Small intestine (tissue), 7 donors: Measurements from ENCODE around the gene IBSP. TPM values are rescaled to one million over a fixed set of nuclear protein-coding genes. Genes with fewer than 3 reads are reported as not detected.

Source experiments
- DNase-seq, 2 donors: peaks; one replicate each; pipeline versions ENCODE4 v3.0.0 to v3.0.0-alpha.2; 2013
- FAIRE-seq: peaks from 2 replicates; lab custom pipeline; 2012; peaks lifted over from hg19 to GRCh38; lab: Jason Lieb, UNC
- H3K27ac ChIP-seq, 3 donors: one replicate each; pipeline ENCODE4 v1.5.1; 2013; ENCODE audit warnings: low read length in 2 of 3, mild to moderate bottlenecking in 2 of 3, control low read depth in 1 of 3, inconsistent platforms in 1 of 3, low read depth in 1 of 3, moderate library complexity in 1 of 3
- H3K27me3 ChIP-seq, 3 donors: one replicate each; pipeline ENCODE4 v1.6.1; 2013; ENCODE audit warnings: low read length in 3 of 3, inconsistent platforms in 1 of 3; ENCODE audit not compliant: control insufficient read depth in 3 of 3, insufficient read depth in 3 of 3
- H3K36me3 ChIP-seq, 3 donors: one replicate each; pipeline ENCODE4 v1.6.1; 2013; ENCODE audit warnings: low read length in 3 of 3, inconsistent platforms in 1 of 3, low read depth in 1 of 3, mild to moderate bottlenecking in 1 of 3, moderate library complexity in 1 of 3; ENCODE audit not compliant: control insufficient read depth in 3 of 3, insufficient read depth in 2 of 3
- H3K4me1 ChIP-seq, 3 donors: one replicate each; pipeline ENCODE4 v1.6.1; 2013; ENCODE audit warnings: low read length in 2 of 3, inconsistent platforms in 1 of 3, low read depth in 1 of 3, mild to moderate bottlenecking in 1 of 3, moderate library complexity in 1 of 3; ENCODE audit not compliant: control insufficient read depth in 3 of 3, insufficient read depth in 2 of 3
- H3K4me3 ChIP-seq, 3 donors: one replicate each; pipeline ENCODE4 v1.5.1; 2013; ENCODE audit warnings: low read length in 3 of 3, control low read depth in 1 of 3, inconsistent platforms in 1 of 3, low read depth in 1 of 3, mild to moderate bottlenecking in 1 of 3, moderate library complexity in 1 of 3
- H3K9me3 ChIP-seq, 2 donors: one replicate each; pipeline ENCODE4 v1.6.1; 2013; ENCODE audit warnings: low read depth in 1 of 2, low read length in 1 of 2; ENCODE audit not compliant: control insufficient read depth in 2 of 2, insufficient read depth in 1 of 2
- WGBS, 3 donors: extraction: QIAGEN DNeasy Blood & Tissue Kit; methylation state at CpG; one replicate each; pipeline ENCODE4 v1.1.7; 2013; 5-methylcytosine and 5-hydroxymethylcytosine counted together
- polyA plus RNA-seq, 4 donors: library from polyadenylated mRNA; stranded (reverse) in 3 of 4; unstranded in 1 of 4; fragments of 200-250 nt in 3 of 4; fragments of 120-200 nt in 1 of 4; gene quantifications; one replicate each; pipeline versions ENCODE4 v1.2.1 to v1.2.3, GENCODE V29; 2013
- donor health status: healthy with polysubstance abuse.
- donor health status: control.
- donor health status: control.
- donor health status: Bipolar disorder and iron deficiency.
- donor health status: healthy.

IBSP gene
- polyA plus RNA-seq, 4 donors, result 0.04 TPM; not detected in 3

DNA sequence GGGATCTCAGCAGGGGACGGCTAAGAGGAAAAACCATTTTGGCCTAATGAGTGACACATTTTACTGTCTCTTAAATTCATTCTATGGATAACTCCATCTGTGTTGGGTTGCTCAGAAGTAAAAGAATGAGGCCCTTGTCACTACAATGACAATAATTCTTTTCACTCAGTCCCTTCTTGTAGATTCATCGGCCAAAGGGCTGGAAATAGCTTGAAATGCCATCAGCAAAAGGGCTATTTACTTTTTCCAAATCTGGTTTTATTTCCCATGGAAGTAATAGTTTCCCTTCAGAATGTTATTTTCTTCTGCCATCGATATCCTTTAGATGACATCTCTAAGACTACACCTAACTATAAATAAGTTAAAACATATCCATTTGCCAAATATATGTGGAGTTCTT, 40.8 kb downstream of the IBSP start:
- no peak for DNase-seq
- no peak overlapping the region for H3K4me3 ChIP-seq
- no peaks in the 10 kb centered on the region for H3K4me1 ChIP-seq
- 85 to 93% (median 92%) methylated on average over 3 of the region's 3 CpGs for WGBS, 3 donors
- H3K36me3 ChIP-seq, result no peaks in the 10 kb centered on the region
- no peak for FAIRE-seq
- peaks cover 0 to 3% (median 0%) of the 10 kb centered on the region in 3 donors for H3K27me3 ChIP-seq
- no peak overlapping the region for H3K27ac ChIP-seq
- no peaks in the 10 kb centered on the region for H3K9me3 ChIP-seq

DNA sequence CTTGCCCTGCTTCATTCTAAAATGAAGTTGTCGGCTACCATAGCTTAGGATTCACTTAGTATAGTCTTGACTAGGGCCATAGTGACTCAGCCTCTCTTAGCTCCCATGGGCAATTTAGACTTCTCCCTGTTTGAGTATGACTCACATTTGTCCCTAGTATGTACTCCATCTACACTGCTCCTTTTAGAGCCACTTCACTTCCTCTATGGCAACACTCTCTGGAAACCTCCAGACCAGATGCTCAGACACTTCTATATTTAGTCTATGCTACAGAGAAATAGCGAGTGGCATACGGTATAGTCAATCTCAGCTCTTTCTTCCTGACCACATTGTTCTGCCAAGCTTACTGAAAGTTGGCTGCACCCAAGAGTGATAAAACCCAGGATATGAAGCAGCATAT, 44.6 kb downstream of the IBSP start:
- Histone ChIP-seq H3K4me3 (no peak overlapping the region), H3K4me1 (no peaks in the 10 kb centered on the region), H3K27me3 (peaks cover 0 to 3% (median 0%) of the 10 kb centered on the region in 3 donors), H3K9me3 (no peaks in the 10 kb centered on the region), H3K27ac (no peak overlapping the region), H3K36me3 (no peaks in the 10 kb centered on the region)
- no peak for DNase-seq
- WGBS, 3 donors, result 66 to 79% (median 78%) methylated on average over 3 of the region's 3 CpGs
- FAIRE-seq, result no peak

DNA sequence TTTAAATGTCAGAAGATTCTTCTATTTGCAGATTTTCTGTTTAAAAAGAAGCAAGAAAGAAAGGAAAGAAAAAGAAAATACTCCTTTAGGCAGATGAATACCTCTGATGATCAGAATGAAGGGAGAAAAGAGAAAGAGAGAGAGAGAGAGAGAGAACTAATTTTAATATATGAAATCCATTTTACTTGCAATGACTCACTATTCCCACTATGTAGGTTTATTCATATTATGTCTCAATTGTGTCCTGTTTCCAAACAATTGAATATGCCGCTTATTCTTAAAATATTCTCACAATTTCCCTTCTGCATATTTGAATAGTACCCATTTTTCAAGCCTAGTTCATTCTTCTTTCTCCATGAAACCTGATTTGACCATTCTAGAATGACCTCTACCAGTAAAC, 45.1 kb downstream of the IBSP start:
- H3K9me3 ChIP-seq, result no peaks in the 10 kb centered on the region
- no peak for DNase-seq
- H3K4me1 ChIP-seq, result no peaks in the 10 kb centered on the region
- peaks cover 0 to 3% (median 0%) of the 10 kb centered on the region in 3 donors for H3K27me3 ChIP-seq
- H3K27ac ChIP-seq, result no peak overlapping the region
- H3K36me3 ChIP-seq, result no peaks in the 10 kb centered on the region
- 80 to 87% (median 82%) methylated on average over 1 of the region's 1 CpG for WGBS, 3 donors
- FAIRE-seq, result no peak
- no peak overlapping the region for H3K4me3 ChIP-seq

DNA sequence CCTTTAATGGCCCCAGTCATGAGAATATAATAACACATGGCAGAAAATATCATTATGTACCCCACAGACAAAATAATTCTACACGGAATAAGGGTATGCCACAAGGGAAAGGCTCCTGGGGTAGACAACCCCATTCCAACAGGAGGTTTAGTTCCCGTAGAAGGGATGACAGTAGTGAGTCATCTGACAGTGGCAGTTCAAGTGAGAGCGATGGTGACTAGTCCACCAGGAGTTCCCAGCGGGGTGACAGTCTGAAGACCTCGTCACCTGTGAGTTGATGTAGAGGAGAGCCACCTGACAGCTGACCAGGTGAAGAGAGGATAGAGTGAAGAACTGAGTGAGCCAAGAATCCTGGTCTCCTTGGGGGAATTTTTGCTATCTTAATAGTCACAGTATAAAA, 46.9 kb downstream of the IBSP start:
- Histone ChIP-seq H3K27ac (no peak overlapping the region), H3K4me3 (no peak overlapping the region), H3K4me1 (no peaks in the 10 kb centered on the region), H3K36me3 (no peaks in the 10 kb centered on the region), H3K27me3 (no peaks in the 10 kb centered on the region), H3K9me3 (no peaks in the 10 kb centered on the region)
- WGBS, 3 donors, result 84 to 90% (median 87%) methylated on average over 5 of the region's 5 CpGs
- DNase-seq, result no peak
- FAIRE-seq, result no peak

DNA sequence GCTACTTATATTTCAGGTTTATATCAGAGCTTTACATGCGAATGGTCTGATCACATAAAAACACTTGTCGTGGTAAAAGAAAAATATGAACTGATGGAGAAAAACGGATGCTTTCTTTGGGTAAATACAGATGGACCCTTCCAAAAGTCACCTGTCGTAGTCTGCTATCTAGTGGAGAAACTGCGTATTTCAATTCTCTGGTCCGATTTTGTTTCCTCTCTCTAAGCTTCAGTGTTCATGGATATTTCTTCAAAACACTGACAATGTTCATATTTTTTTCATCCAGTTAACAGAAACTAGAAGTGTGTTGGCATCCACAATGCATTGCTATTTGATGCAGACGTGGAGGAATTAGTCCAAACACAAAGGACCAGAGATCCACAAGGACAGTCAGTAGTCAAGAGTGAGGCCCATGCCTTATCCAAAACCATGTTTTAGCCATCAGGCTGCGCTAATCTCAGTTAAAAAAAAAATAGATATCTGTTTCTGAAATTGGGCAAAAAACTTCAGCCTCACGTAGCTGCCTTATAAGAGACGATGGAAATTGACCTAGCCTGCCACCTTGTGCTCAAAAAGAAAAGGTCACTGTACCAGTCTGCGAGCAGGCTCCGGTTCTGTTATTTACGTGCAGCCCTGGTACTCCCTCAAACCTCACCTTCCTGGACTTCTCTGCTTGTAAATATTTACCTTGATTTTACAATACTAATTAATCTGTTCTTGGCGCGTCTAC, 49.4 kb downstream of the IBSP start:
- H3K27me3 ChIP-seq, result no peaks in the 10 kb centered on the region
- FAIRE-seq (no peak), DNase-seq (peak; percentile 42 to 49)
- no peaks in the 10 kb centered on the region for H3K9me3 ChIP-seq
- WGBS, 3 donors, result 9 to 16% (median 13%) methylated on average over 15 of the region's 15 CpGs
- no peaks in the 10 kb centered on the region for H3K4me1 ChIP-seq
- H3K27ac ChIP-seq, result no peak overlapping the region
- H3K4me3 ChIP-seq, result no peak overlapping the region
- no peaks in the 10 kb centered on the region for H3K36me3 ChIP-seq

DNA sequence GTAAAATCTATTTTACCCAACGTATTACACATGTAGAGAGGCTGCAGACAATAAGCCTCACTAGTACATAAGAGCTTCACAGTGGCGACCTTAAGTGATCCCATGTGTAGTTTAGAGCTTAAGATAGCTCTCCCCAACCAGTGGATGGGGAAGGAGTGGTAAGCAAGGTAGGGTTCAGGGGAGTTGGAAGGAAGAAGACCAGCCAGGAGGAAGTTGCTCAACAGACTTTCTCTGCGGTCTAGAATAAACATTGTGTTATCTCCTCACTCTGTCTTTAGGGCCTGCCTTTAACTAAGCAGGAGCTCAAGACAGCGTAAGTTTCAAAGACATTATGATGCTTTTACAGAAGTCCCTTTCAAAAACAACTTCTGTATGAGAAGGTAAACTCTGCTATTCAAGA, 50.3 kb downstream of the IBSP start:
- Histone ChIP-seq H3K4me3 (no peak overlapping the region), H3K36me3 (no peaks in the 10 kb centered on the region), H3K27ac (no peak overlapping the region), H3K4me1 (no peaks in the 10 kb centered on the region), H3K9me3 (no peaks in the 10 kb centered on the region), H3K27me3 (no peaks in the 10 kb centered on the region)
- DNase-seq (no peak), FAIRE-seq (no peak)
- 33 to 44% (median 40%) methylated on average over 4 of the region's 4 CpGs for WGBS, 3 donors

DNA sequence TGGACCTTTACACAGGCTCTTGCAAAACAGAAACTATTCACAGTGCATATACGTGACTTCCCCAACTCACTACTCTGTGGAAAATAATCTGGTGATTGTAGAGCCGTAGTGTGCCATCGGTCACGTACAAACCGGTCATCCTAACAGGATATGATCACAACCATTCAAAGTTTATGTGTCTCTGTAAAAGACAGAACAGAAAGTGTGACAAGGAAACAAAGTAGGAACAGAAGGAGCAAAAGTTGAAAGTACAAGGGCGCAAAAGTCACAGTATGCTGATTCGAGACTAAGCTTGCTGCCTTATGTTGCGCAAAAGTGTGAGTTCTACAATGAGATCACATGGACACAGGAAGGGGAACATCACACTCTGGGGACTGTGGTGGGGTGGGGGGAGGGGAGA, 52.0 kb downstream of the IBSP start:
- H3K36me3 ChIP-seq, result no peaks in the 10 kb centered on the region
- DNase-seq, result no peak
- no peaks in the 10 kb centered on the region for H3K4me1 ChIP-seq
- H3K9me3 ChIP-seq, result no peaks in the 10 kb centered on the region
- WGBS, 3 donors, result 76 to 84% (median 82%) methylated on average over 8 of the region's 8 CpGs
- H3K27ac ChIP-seq, result no peak overlapping the region
- FAIRE-seq, result no peak
- H3K4me3 ChIP-seq, result no peak overlapping the region
- H3K27me3 ChIP-seq, result no peaks in the 10 kb centered on the region

DNA sequence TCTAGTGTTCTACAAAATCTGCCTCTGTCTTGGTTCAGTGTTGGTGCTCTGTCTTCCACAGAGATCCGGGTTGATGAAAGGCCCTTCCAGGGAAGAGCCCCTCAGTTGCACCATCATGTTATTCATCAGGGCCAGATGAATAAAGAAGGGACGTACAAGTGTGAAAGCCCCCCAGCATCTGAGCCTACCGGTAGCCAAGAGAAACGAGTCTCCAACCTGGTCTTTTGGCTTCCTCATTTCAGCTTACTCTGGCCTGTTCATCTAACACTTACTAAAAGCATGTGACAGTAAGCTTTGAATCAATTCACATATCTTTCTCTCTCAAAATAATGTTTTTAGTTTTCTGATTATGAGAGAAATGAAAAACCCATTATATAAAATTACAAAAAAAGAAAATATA, 52.6 kb downstream of the IBSP start:
- Histone ChIP-seq H3K4me1 (no peaks in the 10 kb centered on the region), H3K4me3 (no peak overlapping the region), H3K9me3 (no peaks in the 10 kb centered on the region), H3K27ac (no peak overlapping the region), H3K27me3 (no peaks in the 10 kb centered on the region), H3K36me3 (no peaks in the 10 kb centered on the region)
- 85 to 94% (median 86%) methylated on average over 4 of the region's 4 CpGs for WGBS, 3 donors
- FAIRE-seq, result no peak
- DNase-seq, result no peak

DNA sequence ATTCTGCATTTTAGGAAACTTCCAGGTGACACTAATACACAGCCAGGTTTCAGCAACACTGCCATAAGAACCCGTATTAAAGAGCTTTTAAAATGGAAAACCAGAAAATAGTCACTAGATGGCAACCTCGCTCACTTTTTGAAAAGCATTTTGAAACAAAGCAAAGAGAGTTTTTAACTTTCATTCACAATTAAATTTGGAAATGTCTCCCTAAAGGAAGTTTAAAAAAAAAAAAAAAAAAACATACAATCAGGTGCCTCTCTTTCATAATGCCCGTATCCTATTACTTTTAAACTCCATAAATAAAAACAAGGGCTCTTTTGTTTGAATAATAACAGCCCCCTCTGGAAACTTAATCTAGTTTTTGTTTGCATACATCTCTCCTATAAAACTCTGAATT, 53.8 kb downstream of the IBSP start:
- DNase-seq, result peak; percentile 41 to 62
- Histone ChIP-seq H3K27ac (no peak overlapping the region), H3K36me3 (no peaks in the 10 kb centered on the region), H3K4me1 (no peaks in the 10 kb centered on the region), H3K27me3 (no peaks in the 10 kb centered on the region), H3K9me3 (no peaks in the 10 kb centered on the region), H3K4me3 (no peak overlapping the region)
- no peak for FAIRE-seq
- 1 to 3% (median 3%) methylated on average over 3 of the region's 3 CpGs for WGBS, 3 donors
